Liver (tissue), 2 donors: Measurements from ENCODE around the gene STEAP3.

Experiments
- CTCF ChIP-seq: fragments of 150-350 bp; IDR thresholded peaks from 2 replicates; pipeline ENCODE4 v1.5.1; 2017; ENCODE audit warnings: improper control_type of control experiment, low read depth, low read length; ENCODE audit not compliant: missing input control
- MAX ChIP-seq: IDR thresholded peaks from 2 replicates; pipeline ENCODE4 v1.6.1; 2016; ENCODE audit warnings: antibody characterized with exemption
- donor health status: healthy.

- TF ChIP-seq CTCF (no peak), MAX (no peak)
Measured at GRCh38 chr2:119234021-119235019, 10.7 kb downstream of the STEAP3 start.
